Subcutaneous adipose tissue (tissue), 4 donors: ENCODE results near the gene NTM. TPM values are rescaled to one million over a fixed set of nuclear protein-coding genes. Genes with fewer than 3 reads are reported as not detected.

ENCODE experiments used
- CTCF ChIP-seq: fragments of 450-650 bp; IDR thresholded peaks from one replicate; pipeline ENCODE4 v1.5.1; 2016; ENCODE audit warnings: low read depth, mild to moderate bottlenecking, control low read depth, antibody characterized with exemption, moderate library complexity
- total RNA-seq, 4 donors: library from RNA; depleted of rRNA; stranded (reverse); fragments of >200 nt; gene quantifications; one replicate each; pipeline ENCODE4 v1.1.0, GENCODE V29; 2016

The NTM gene
- total RNA-seq, 4 donors from 2014 or later: 1.5 to 5.7 (median 1.7) TPM

GRCh38 chr11:131904756-131905155 lies 534.3 kb downstream of the NTM start:
- TF ChIP-seq CTCF: no peak

GRCh38 chr11:131906963-131907362 lies 536.5 kb downstream of the NTM start:
- no peak for TF ChIP-seq CTCF

- no peak for TF ChIP-seq CTCF
Measured at GRCh38 chr11:131907371-131907770, 537.0 kb downstream of the NTM start.

GRCh38 chr11:131908316-131908715 lies 537.9 kb downstream of the NTM start:
- TF ChIP-seq CTCF: no peak

GRCh38 chr11:131909426-131910177 lies 539.2 kb downstream of the NTM start:
- TF ChIP-seq CTCF: no peak

GRCh38 chr11:131910178-131910522 lies 539.7 kb downstream of the NTM start:
- no peak for TF ChIP-seq CTCF

- no peak for TF ChIP-seq CTCF
Measured at GRCh38 chr11:131910523-131911387, 540.3 kb downstream of the NTM start.
